ENCODE results near the gene PABPC1L.

DNA sequence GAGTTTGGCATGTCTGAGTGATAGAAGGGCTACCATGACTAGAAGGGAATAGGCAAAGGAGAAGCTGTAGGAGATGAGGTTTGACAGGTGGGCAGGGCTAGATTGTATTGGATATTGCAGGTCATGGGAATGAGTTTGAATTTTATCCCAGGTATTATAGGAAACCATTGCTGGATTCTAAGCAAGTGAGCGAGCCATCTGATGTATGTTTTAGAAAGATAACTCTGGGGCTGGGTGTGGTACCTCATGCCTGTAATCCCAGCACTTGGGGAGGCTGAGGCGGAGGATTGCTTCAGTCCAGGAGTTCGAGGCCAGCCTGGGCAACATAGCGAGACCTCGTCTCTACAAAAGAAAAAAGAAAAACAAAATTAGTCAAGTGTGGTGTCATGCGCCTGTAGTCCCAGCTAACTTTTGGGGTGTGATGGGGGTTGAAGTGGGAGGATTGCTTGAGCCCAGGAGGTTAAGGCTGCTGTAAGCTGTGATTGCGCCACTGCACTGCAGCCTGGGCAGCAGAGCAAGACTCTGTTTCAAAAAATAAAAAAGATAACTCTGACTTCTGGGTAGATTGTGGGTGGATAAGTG, 73.3 kb downstream of the PABPC1L start:
- TF ChIP-seq, protein P1, sequence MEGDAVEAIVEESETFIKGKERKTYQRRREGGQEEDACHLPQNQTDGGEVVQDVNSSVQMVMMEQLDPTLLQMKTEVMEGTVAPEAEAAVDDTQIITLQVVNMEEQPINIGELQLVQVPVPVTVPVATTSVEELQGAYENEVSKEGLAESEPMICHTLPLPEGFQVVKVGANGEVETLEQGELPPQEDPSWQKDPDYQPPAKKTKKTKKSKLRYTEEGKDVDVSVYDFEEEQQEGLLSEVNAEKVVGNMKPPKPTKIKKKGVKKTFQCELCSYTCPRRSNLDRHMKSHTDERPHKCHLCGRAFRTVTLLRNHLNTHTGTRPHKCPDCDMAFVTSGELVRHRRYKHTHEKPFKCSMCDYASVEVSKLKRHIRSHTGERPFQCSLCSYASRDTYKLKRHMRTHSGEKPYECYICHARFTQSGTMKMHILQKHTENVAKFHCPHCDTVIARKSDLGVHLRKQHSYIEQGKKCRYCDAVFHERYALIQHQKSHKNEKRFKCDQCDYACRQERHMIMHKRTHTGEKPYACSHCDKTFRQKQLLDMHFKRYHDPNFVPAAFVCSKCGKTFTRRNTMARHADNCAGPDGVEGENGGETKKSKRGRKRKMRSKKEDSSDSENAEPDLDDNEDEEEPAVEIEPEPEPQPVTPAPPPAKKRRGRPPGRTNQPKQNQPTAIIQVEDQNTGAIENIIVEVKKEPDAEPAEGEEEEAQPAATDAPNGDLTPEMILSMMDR (IDR thresholded peaks at IDR 0.05) = no peak
- TF ChIP-seq POLR2AphosphoS5 (IDR thresholded peaks at IDR 0.05) (no peak), EP300 (IDR thresholded peaks at IDR 0.05; ENCODE audit: low read depth) (no peak), POLR2A (IDR thresholded peaks at IDR 0.05) (no peak)

Measured in transverse colon (tissue), 4 donors.